Ramos (cell line): Measurements from ENCODE around the gene LRRC41.
"Not testable (repeated sequence)": the region's sequence is repeated elsewhere in the genome, so short reads cannot be mapped to it uniquely, and the experiment has no call there.

Experiments
- in situ Hi-C: fragments of 300-500 bp; cut with MboI; formaldehyde crosslinking; loops from one replicate; pipeline ENCODE4 v1.14.3; 2022; ENCODE audit warnings: low sequenced_read_pairs; ENCODE audit not compliant: unreplicated experiment

LRRC41 gene

GRCh38 chr1:46246548-46247435, 56.6 kb downstream of the LRRC41 start:
- in situ Hi-C loops, result no loop called here

DNA sequence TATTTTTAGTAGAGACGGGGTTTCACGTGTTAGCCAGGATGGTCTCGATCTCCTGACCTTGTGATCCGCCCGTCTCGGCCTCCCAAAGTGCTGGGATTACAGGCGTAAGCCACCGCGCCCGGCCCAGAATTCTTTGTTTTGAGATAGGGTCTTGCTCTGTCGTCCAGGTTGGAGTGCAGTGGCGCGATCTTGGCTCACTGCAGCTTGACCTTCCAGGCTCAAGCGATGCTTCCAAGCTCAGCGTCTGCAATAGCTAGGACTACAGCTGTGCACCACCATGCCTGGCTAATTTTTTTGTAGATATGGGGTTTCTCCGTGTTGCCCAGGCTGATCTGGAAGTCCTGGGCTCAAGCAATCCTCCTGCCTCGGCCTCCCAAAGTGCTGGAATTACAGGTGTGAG, 57.3 kb downstream of the LRRC41 start:
- in situ Hi-C loops, result not testable (repeated sequence)

DNA sequence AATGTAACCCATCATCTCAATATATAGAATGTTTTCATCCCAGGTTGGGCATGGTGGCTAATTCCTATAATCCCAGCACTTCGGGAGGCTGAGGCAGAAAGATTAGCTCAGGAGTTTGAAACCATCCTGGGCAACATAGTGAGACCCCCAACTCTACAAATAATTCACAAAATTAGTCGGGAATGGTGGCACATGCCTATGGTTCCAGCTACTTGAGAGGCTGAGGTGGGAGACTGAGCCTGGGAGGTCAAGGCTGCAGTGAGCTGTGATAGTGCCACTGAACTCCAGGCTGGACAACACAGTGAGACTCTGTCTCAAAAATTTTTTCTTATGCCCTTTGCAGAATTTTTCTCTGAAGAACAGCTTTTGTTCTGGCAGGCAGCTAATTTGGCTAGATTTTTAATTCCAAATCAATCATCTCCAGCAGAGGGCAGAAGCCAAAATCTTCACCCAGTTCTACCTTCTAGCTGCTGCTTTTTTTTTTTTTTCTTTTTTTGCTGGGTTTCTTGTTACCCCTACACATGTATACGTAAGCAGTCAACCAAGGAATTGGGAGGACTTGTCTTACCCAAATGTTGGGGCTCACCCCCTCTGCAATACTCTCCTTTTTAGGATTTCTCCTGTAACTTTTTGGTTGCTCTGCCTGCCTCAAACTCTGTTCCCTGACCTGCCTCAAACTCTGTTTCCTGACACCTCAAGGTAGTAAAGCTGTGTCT, 58.6 kb downstream of the LRRC41 start:
- in situ Hi-C loops, result no loop called here

DNA sequence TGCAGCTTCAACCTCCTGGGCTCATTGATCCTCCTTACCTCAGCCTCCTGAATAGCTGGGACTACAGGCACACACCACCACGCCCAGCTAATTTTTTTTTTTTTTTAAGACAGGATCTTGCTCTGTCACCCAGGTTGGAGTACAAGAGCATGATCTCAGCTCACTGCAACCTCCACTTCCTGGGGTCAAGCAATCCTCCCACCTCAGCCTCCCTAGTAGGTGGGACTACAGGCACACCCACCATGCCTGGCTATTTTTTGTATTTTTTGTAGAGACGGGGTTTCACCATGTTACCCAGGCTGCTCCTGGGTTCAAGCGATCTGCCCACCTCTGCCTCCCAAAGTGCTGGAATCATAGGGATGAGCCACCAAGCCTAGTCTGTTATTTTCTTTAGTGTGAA, 59.6 kb downstream of the LRRC41 start:
- in situ Hi-C loops, result not testable (repeated sequence)

- in situ Hi-C loops, result no loop called here
Observed at GRCh38 chr1:46242918-46243317, 60.5 kb downstream of the LRRC41 start.

DNA sequence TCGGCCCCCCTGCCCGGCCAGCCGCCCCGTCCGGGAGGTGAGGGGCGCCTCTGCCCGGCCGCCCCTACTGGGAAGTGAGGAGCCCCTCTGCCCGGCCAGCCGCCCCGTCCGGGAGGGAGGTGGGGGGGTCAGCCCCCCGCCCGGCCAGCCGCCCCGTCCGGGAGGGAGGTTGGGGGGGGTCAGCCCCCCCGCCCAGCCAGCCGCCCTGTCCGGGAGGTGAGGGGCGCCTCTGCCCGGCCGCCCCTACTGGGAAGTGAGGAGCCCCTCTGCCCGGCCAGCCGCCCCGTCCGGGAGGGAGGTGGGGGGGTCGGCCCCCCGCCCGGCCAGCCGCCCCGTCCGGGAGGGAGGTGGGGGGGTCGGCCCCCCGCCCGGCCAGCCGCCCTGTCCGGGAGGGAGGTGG, 61.7 kb downstream of the LRRC41 start:
- in situ Hi-C loops, result not testable (repeated sequence)

GRCh38 chr1:46238865-46239264, 64.6 kb downstream of the LRRC41 start:
- in situ Hi-C loops, result not testable (repeated sequence)

DNA sequence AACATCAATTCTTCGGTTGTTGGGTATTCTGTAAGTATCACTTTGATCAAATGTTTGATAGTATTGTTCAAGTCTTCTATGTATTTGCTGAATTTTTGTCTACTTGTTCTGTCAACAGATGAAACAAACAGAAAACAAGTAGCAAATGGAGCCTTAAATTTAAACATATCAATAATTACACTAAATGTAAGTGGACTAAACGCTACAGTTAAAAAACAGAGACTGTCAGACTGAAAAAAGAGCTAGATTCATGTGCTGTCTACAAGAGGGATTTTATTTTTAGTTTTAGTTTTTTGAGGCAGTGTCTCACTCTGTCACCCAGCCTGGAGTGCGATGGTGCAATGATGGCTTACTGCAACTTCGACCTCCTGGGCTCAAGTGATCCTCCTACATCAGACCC, 66.5 kb downstream of the LRRC41 start:
- in situ Hi-C loops, result no loop called here

- in situ Hi-C loops, result not testable (repeated sequence)
Observed at GRCh38 chr1:46231231-46231630, 72.2 kb downstream of the LRRC41 start.
